NCI-H2029 (cell line): ENCODE results near the gene TMEM190.

Experiments used
- DNase-seq: peaks from one replicate; lab custom pipeline; 2025; lab: John Stamatoyannopoulos, UW

Gene TMEM190

DNA sequence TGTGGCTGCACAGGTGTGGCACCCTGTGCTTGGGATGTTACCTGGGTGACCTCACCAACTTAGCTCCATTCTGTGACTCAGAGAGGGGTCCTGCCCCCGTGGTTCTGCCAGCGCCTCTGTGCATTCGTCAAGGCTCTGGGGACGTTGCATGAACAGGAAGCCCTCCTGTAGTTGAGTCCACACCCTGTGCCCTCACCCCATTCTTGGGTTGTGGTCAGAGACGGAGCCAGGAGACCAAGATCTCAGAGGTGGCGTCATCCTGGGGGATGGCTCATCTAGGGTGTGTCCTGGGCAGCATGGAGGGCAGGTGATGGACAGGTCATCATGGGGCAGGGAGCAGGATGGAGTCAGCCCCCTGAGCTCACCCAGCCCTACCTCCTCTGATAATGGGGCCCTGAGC is 24.6 kb upstream of the TMEM190 start:
- no peak for DNase-seq

DNA sequence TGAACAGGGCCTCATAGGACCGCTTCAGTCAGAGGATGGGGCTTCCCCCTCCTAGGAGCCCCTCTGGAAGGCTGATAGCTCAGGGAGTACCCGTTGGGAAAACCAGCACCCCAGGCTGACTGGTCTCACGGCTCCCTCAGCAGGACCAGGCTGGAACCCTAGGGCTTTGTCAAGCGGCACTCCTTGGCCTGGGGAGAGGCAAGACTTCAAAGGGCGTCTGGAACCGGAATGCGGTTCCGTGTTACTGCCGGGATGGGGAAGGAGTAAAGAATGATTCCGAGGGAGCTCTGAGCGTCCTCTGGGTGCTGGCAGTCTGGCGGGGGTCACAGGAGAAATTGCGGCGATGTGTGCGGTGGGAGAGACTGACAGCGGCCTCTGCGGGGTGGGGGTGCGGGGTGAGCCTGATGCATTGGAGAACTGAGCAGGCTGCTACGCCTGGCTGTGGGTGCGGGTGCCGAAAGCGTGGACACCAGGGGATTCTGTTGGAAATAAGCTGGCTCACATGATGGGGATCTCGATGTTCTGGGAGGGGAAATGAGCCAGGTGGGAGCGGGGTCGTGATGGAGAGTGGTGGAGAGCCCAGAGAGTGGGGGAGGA is 24.0 kb upstream of the TMEM190 start:
- no peak for DNase-seq

- no peak for DNase-seq
Observed at GRCh38 chr19:55353356-55353802, 23.2 kb upstream of the TMEM190 start.

- DNase-seq: peak; percentile 22
Observed at GRCh38 chr19:55353803-55354697, 22.6 kb upstream of the TMEM190 start.

- no peak for DNase-seq
Observed at GRCh38 chr19:55354698-55355212, 21.9 kb upstream of the TMEM190 start, which contains the start of gene COX6B2. TSS of gene COX6B2 (minus strand) at chr19:55354719. CDS start at chr19:55354521, 198 bp downstream.

GRCh38 chr19:55355213-55355821 is 21.3 kb upstream of the TMEM190 start:
- no peak for DNase-seq

- DNase-seq: no peak
Observed at GRCh38 chr19:55358493-55358892, 18.1 kb upstream of the TMEM190 start.

DNA sequence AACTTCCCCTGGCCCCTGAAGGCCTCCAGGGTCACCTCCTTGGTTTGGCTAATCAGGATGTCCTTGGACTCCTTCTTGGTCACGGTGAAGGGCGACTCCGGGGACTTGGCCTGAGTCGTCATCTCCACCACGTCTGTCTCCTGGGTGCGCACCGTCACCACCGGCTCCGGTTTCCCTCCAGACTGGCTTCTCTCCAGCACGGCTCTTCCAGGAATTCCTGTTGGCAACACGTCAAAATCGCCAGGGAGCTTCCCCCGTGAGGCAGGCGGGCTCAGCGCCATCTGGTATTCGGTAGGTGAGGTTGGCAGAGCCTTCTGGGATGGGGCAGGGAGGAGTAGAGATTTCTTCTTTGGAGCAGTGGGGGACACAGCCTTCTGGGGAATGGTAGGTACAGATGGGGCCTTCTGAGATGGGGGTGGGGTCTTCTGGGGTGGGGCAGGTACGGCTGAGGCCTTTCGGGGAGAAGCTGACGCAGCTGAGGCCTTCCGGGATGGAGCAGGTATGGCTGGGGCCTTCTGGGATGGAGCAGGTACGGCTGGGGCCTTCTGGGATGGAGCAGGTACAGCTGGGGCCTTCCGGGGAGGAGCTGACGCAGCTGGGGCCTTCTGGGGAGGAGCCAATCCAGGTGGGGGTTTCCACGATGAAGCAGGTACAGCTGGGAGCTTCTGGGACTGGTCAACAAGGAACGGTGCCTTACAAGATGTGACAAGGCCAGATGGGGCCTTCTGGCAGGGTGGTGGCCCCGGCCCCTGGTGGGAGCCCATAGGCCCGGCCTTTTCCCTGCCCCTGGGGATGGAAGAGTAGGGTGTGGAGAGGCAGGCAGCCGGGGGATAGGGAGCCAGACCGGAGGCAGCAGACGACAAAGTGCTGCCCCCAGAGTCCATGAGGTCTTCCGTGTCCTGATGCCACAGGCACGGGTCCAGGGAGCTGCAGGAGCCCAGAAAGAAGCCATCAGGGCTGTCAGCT is 17.4 kb upstream of the TMEM190 start:
- DNase-seq: peak; percentile 86

GRCh38 chr19:55360902-55361301 is 15.7 kb upstream of the TMEM190 start:
- no peak for DNase-seq

- no peak for DNase-seq
Observed at GRCh38 chr19:55362174-55362989, 14.2 kb upstream of the TMEM190 start.

GRCh38 chr19:55362990-55363716 is 13.5 kb upstream of the TMEM190 start, which contains the start of gene GARIN5B:
TSS of gene GARIN5B (minus strand) at chr19:55363260. CDS start at chr19:55363066, 194 bp downstream.
- no peak for DNase-seq

DNA sequence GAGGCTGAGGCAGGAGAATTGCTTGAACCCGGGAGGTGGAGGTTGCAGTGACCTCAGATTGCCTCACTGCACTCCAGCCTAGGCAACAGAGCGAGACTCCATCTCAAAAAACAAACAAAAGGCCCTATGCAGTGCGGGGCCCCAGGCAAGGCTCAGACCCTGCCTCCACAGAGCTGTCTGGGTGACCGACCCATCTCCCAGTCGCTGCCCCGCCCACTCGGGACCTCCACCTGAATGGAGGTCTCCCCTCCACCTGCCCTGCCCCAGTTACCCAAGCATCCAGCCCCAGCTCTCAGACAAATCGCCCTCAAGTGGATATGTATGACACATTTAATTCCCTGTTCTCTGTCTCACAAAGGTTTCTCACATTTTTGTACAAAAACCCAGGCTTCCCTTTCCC is 11.4 kb upstream of the TMEM190 start:
- DNase-seq: no peak

- DNase-seq: no peak
Observed at GRCh38 chr19:55365964-55366363, 10.7 kb upstream of the TMEM190 start.

GRCh38 chr19:55366790-55367189 is 9.8 kb upstream of the TMEM190 start:
- DNase-seq: no peak

- DNase-seq: no peak
Observed at GRCh38 chr19:55368106-55368505, 8.5 kb upstream of the TMEM190 start.

DNA sequence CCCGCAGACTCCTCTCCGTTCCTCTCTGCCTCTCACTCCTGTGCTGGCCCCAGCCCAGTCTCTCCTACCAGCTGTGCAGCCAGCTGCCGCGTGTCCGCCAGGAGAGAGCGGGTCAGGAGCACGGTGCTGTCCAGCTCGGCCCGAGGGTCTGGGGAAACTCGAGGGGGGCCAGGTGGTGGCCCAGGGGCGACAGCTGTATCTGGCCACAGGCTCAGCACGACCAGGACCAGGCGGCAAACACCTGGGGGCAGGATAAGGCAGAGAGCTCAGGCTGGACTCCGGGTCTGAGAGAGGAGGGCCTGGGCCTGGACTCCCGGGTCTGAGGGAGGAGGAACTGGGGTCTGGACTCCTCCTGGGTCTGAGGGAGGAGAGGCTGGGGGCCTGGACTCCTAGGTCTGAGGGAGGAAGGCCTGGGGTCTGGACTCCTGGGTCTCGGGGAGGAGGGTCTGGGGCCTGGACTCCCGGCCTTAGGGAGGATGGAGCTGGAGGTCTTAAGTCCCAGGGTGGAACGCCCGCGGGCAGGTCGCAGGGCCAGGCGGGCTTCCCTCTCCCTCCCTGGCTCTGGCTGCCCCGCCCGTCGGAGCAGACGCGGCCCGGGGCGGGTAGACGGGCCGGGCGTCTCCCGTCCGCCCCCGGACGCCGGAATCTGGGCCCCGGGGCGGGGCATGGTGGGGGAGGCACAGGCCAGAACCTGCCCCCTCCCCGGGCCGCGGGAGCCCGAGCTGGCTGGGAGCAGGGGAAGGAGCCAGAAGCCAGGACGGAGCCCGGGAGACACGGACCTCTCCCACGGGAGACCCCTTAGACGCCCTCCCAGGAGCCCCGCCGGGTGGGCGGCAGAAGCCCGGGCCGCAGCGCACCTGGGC is 7.7 kb upstream of the TMEM190 start:
- DNase-seq: no peak

GRCh38 chr19:55369653-55370304 is 6.8 kb upstream of the TMEM190 start:
- no peak for DNase-seq

- no peak for DNase-seq
Observed at GRCh38 chr19:55370305-55370988, 6.2 kb upstream of the TMEM190 start, which contains the start of gene IL11. TSS of gene IL11 (minus strand) at chr19:55370463. CDS start at chr19:55370310, 153 bp downstream.
